Parathyroid adenoma (tissue), 2 donors: ENCODE data around the gene EIF2AK3.

Source experiments
- H2AFZ ChIP-seq: fragments of 300-600 bp; sonication (generic); one replicate; pipeline ENCODE4 v1.7.0; 2017; ENCODE audit warnings: antibody characterized with exemption, mild to moderate bottlenecking
- H3K27ac ChIP-seq: fragments of 300-600 bp; sonication (generic); one replicate; pipeline ENCODE4 v1.7.0; 2017
- H3K27me3 ChIP-seq: fragments of 300-600 bp; sonication (generic); one replicate; pipeline ENCODE4 v1.7.0; 2017; ENCODE audit warnings: low read length; ENCODE audit not compliant: control insufficient read depth, insufficient read depth
- H3K36me3 ChIP-seq: fragments of 300-600 bp; sonication (generic); one replicate; pipeline ENCODE4 v1.7.0; 2017; ENCODE audit warnings: low read length; ENCODE audit not compliant: control insufficient read depth, insufficient read depth
- H3K4me1 ChIP-seq: fragments of 300-600 bp; sonication (generic); one replicate; pipeline ENCODE4 v1.7.0; 2017; ENCODE audit warnings: control low read depth
- H3K4me2 ChIP-seq: fragments of 300-600 bp; sonication (generic); one replicate; pipeline ENCODE4 v1.7.0; 2017; ENCODE audit warnings: low read length
- H3K4me3 ChIP-seq: fragments of 300-600 bp; sonication (generic); one replicate; pipeline ENCODE4 v1.7.0; 2017; ENCODE audit warnings: low read depth, low read length
- H3K79me2 ChIP-seq: fragments of 300-600 bp; sonication (generic); one replicate; pipeline ENCODE4 v1.7.0; 2017; ENCODE audit warnings: control low read depth
- H3K9ac ChIP-seq: fragments of 300-600 bp; sonication (generic); one replicate; pipeline ENCODE4 v1.7.0; 2017; ENCODE audit warnings: mild to moderate bottlenecking
- H3K9me3 ChIP-seq: fragments of 300-600 bp; sonication (generic); one replicate; pipeline ENCODE4 v1.7.0; 2017; ENCODE audit warnings: low read length; ENCODE audit not compliant: control insufficient read depth
- TF ChIP-seq, protein P1 (sequence below): fragments of 300-600 bp; sonication (generic); IDR thresholded peaks from one replicate; pipeline ENCODE4 v1.7.0; 2017; ENCODE audit warnings: antibody characterized with exemption, mild to moderate bottlenecking
- donor health status: primary hyperparathyroidism.

The EIF2AK3 gene

DNA sequence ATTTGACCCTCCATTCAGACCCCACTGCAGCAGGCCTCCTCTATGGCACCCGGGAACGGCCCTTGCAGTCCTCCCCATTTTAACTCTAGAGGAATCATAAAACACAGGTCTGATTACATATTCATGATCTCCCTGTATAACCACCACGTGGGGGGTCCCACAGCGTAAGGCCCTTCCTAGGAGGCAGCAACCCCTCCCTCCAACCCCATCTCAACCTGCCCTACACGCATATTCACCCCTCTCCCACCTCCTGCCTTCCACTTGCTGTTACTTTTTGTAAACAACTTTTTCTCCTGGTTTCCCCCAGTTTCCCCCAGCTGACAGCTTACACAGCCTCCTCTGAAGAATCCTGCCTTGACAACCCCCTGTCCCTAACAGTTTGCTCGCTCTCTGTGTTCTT, 89.6 kb downstream of the EIF2AK3 start:
- Histone ChIP-seq H2AFZ (no peak overlapping the region), H3K79me2 (no peaks in the 10 kb centered on the region)
- TF ChIP-seq, protein P1, sequence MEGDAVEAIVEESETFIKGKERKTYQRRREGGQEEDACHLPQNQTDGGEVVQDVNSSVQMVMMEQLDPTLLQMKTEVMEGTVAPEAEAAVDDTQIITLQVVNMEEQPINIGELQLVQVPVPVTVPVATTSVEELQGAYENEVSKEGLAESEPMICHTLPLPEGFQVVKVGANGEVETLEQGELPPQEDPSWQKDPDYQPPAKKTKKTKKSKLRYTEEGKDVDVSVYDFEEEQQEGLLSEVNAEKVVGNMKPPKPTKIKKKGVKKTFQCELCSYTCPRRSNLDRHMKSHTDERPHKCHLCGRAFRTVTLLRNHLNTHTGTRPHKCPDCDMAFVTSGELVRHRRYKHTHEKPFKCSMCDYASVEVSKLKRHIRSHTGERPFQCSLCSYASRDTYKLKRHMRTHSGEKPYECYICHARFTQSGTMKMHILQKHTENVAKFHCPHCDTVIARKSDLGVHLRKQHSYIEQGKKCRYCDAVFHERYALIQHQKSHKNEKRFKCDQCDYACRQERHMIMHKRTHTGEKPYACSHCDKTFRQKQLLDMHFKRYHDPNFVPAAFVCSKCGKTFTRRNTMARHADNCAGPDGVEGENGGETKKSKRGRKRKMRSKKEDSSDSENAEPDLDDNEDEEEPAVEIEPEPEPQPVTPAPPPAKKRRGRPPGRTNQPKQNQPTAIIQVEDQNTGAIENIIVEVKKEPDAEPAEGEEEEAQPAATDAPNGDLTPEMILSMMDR, result no peak

DNA sequence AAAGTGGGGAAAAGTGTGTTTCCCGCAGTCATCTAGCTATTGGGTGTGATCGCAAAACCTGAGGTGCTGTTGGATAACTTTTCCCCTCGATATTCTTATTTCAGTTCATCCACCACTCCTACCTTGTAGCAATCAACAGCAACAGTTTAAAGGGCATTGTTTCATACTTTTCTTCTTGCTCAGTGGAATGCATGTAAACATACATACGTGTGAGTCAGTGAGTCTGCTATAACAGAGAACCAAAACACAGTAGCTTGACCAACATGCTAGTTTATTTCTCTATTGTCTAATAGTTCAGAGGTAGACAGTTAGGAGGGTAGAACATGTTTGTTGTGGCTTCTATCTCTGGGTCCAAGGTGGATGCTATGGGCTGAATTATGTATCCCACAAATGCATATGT, 97.2 kb downstream of the EIF2AK3 start:
- no peaks in the 10 kb centered on the region for H3K4me1 ChIP-seq
- H3K27ac ChIP-seq, result no peak overlapping the region
- no peaks in the 10 kb centered on the region for H3K79me2 ChIP-seq
- no peak overlapping the region for H3K9ac ChIP-seq
- H3K36me3 ChIP-seq, result no peaks in the 10 kb centered on the region
- no peak overlapping the region for H3K4me2 ChIP-seq
- TF ChIP-seq, protein P1, result no peak
- H3K9me3 ChIP-seq, result no peaks in the 10 kb centered on the region
- H2AFZ ChIP-seq, result no peak overlapping the region
- H3K27me3 ChIP-seq, result no peaks in the 10 kb centered on the region
- no peak overlapping the region for H3K4me3 ChIP-seq

More for the DNA sequence above, 89.6 kb downstream of the EIF2AK3 start:
- H3K4me1 ChIP-seq, result peaks cover 6% of the 10 kb centered on the region
- no peak overlapping the region for H3K9ac ChIP-seq
- no peak overlapping the region for H3K4me3 ChIP-seq
- no peaks in the 10 kb centered on the region for H3K9me3 ChIP-seq
- no peaks in the 10 kb centered on the region for H3K36me3 ChIP-seq
- no peak overlapping the region for H3K4me2 ChIP-seq
- no peaks in the 10 kb centered on the region for H3K27me3 ChIP-seq
- no peak overlapping the region for H3K27ac ChIP-seq

DNA sequence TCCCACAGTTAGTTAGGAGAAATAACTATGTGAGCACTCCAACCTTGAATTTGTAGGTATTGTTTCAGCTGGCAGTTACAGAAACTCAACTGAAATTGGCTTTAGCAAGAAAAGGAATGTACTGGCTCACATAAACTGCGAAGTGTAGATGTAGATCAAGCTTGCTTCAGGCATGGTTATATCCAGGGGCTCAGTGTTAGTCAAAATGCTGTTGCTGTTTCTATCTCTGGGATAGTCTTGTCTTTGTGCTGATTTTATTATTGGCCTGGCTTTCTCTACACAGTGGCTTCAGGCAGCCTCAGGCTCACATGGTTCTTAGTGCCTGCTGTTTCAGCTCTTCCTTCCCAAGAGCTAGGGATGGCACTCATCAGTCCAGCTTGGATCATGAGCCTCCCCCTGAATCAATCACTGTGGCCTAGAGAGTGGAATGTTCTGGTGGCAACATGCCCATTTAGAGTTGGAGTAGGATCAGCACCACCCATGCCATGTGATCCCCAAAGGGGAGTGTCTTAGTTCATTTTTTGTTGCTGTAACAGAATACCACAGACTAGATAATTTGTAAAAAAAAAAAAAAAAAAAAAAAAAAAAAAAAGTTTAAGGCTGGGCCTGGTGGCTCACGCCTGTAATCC, 105.7 kb downstream of the EIF2AK3 start:
- no peaks in the 10 kb centered on the region for H3K79me2 ChIP-seq
- no peak overlapping the region for H3K9ac ChIP-seq
- H3K9me3 ChIP-seq, result no peaks in the 10 kb centered on the region
- TF ChIP-seq, protein P1, result no peak
- no peak overlapping the region for H3K4me3 ChIP-seq
- no peak overlapping the region for H2AFZ ChIP-seq
- no peaks in the 10 kb centered on the region for H3K27me3 ChIP-seq
- no peak overlapping the region for H3K27ac ChIP-seq
- no peaks in the 10 kb centered on the region for H3K4me1 ChIP-seq
- no peak overlapping the region for H3K4me2 ChIP-seq
- no peaks in the 10 kb centered on the region for H3K36me3 ChIP-seq

DNA sequence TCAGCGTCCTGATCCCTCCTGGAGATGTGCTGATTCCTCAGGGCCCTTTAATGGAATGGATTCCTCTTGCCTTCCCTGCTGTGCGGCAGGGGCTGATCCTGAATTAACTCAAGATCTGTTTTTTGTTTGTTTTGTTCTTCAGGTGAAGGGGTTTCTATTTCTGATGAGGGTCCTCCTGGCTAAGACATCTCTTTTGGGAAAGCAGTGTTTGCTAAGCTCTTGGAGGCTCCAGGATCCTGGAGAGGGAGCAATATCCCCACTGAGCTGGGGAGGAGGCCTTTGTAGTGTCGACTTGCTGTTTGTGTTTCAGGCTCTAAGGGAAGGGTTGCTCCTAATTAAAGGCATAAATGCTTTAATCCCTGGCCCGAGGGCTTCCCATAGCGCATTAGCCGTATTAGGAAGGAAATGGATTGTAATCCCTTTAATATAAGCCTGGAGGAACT, 109.5 kb downstream of the EIF2AK3 start:
- Histone ChIP-seq H3K4me1 (no peaks in the 10 kb centered on the region), H3K9me3 (no peaks in the 10 kb centered on the region), H3K79me2 (no peaks in the 10 kb centered on the region), H3K4me3 (no peak overlapping the region), H3K27ac (no peak overlapping the region), H3K4me2 (no peak overlapping the region), H3K36me3 (no peaks in the 10 kb centered on the region), H3K27me3 (no peaks in the 10 kb centered on the region), H2AFZ (no peak overlapping the region), H3K9ac (no peak overlapping the region)
- TF ChIP-seq, protein P1, result no peak
